GM13977 (cell line): ENCODE data around the gene MTMR3.

Source experiments
- DNase-seq: peaks from one replicate; pipeline ENCODE4 v3.0.0; 2012; ENCODE audit warnings: low spot score
- in situ Hi-C: fragments of 300-500 bp; cut with MboI; formaldehyde crosslinking; loops from one replicate; pipeline ENCODE4 v1.12.0; 2022; ENCODE audit warnings: low sequenced_read_pairs, low pct_unique_long_range_greater_than_20kb, mixed read lengths, inconsistent platforms; ENCODE audit not compliant: unreplicated experiment
- TF ChIP-seq, protein P1 (sequence below): IDR thresholded peaks from 2 replicates; pipeline ENCODE4 v1.5.1; 2012; ENCODE audit warnings: mild to moderate bottlenecking, control low read depth; ENCODE audit not compliant: insufficient read depth; ENCODE audit errors: extremely low read depth, missing control alignments

MTMR3 gene

DNA sequence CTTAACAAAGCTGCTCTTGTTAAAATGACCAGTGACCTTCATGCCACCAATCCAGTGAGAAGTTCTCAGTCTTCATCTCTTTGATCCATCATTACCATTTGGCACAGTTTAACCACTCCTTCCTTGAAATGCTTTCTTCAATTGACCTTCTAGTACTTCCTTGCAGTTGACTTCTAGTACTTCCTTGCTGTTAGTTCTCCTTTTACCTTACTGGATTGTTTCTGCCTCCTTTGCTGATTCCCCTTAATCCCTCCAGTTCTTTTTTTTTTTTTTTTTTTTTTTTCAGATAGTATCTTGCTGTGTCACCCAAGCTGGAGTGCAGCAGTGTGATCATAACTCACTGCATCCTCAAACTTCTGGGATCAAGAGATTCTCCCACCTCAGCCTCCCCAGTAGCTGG lies 131.3 kb downstream of the MTMR3 start:
- in situ Hi-C loops: no loop called here
- DNase-seq: no peak
- TF ChIP-seq, protein P1, sequence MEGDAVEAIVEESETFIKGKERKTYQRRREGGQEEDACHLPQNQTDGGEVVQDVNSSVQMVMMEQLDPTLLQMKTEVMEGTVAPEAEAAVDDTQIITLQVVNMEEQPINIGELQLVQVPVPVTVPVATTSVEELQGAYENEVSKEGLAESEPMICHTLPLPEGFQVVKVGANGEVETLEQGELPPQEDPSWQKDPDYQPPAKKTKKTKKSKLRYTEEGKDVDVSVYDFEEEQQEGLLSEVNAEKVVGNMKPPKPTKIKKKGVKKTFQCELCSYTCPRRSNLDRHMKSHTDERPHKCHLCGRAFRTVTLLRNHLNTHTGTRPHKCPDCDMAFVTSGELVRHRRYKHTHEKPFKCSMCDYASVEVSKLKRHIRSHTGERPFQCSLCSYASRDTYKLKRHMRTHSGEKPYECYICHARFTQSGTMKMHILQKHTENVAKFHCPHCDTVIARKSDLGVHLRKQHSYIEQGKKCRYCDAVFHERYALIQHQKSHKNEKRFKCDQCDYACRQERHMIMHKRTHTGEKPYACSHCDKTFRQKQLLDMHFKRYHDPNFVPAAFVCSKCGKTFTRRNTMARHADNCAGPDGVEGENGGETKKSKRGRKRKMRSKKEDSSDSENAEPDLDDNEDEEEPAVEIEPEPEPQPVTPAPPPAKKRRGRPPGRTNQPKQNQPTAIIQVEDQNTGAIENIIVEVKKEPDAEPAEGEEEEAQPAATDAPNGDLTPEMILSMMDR: no peak

DNA sequence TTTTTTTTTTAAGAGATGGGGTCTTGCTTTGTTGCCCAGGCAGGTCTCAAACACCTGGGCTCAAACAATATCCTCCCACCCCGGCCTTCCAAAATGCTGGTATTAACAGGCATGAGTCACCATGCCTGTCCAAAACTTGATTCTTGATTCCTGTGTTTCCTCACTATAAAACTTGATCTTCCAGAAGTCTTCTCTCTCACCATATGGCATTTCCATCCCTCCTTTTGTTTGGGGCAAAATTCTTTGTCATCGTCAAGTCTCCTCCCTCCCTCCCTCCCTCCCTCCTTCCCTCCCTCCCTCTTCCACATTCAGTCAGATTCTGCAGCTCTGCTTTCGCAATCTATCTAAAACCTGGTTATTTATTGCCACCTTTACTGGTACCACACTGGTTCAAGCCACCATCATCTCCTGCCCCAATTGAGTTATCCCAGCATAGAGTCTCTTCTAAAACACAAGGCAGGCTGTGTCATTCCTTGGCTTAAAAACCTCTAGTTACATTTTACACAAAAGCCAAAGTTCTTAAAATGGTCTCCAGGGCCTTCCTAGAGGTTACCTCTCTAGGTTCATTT lies 132.3 kb downstream of the MTMR3 start:
- in situ Hi-C loops: no loop called here
- TF ChIP-seq, protein P1: no peak
- DNase-seq: no peak

DNA sequence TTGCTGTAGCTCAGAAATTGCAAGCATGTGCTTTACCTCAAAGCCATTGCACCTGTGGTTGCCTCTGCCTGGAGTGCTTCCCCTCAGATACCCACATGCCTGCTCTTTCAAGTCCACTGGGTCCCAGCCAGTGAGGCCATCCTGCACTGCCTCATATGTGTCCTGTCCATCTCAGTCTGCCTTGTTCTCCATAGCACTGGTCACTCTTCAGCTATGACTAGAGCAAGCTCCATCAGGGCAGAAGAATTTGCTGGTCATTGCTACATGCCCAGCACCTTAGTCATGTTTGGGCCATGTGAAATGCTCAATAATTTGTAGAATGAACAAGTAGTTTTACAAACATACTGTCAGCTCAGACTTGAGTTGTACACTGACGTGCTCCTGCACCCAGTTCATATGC lies 132.9 kb downstream of the MTMR3 start:
- TF ChIP-seq, protein P1: no peak
- in situ Hi-C loops: no loop called here
- DNase-seq: no peak

DNA sequence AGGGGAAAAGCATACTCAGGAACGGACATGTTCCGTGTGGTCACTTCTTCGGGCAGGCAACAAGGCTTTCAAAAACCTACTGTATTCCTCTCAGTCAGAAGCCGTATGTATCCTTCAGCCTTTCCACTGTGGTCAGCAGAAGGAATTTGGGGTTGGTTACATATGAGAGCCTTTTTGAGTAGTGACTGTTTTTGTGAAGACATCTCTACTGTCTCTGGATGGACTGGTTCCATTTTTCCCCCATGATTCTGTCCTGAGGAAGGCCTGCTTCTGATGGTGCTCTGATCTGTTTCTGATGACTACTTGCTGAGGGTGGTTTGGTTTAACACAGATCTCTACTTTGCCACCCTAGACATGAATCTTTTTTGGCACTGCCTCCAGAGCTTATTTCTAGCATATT lies 133.6 kb downstream of the MTMR3 start:
- in situ Hi-C loops: no loop called here
- DNase-seq: no peak
- TF ChIP-seq, protein P1: no peak

DNA sequence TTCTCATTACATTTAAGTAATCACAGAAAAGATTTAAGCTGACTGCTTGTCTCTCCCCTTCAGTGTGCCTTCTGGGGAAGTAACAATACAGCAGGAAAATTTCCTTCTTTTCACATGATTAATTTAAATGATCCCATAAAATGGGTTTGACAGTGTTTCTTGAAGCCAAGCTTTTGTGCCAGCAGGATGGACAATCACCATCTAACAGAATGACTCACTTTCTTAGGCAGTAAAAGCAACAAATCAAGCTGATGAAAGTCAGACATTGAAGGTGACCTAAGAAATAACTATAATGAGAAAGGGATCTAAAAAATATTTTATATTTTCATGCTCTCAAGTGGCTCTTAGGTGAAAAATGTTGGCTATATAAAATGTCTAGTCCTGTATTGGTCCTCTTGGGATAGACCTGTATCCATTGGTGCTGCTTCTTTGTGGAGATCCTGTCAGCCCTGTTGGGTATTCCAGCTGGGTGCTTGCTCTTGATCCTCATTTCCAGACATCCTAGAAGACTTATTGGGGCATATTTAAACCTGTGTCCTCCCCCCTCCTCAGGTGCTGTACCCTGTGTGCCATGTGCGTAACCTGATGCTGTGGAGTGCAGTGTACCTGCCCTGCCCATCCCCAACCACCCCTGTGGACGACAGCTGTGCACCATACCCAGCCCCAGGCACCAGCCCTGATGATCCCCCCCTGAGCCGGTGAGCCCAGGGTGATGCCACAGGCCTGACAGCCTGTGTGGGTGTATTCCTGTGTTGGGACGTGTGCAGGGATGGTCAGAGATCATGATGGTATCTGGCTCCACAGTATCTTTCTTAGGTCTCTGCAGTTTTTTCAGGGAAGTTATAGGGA lies 134.6 kb downstream of the MTMR3 start:
- DNase-seq: no peak
- TF ChIP-seq, protein P1: no peak
- in situ Hi-C loops: no loop called here

DNA sequence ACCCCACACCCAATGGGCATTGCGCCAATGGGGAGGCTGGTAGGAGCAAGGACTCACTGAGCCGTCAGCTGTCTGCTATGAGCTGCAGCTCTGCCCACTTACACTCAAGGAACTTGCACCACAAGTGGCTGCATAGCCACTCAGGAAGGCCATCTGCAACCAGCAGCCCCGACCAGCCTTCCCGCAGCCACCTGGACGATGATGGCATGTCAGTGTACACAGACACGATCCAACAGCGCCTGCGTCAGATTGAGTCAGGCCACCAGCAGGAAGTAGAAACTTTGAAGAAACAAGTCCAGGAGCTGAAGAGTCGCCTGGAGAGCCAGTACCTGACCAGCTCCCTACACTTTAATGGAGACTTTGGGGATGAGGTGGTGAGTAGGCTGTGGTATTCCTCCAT lies 137.5 kb downstream of the MTMR3 start:
- TF ChIP-seq, protein P1: no peak
- no peak for DNase-seq
- in situ Hi-C loops: no loop called here
